ENCODE data around the gene SP140. TPM values are rescaled to one million over a fixed set of nuclear protein-coding genes. Genes with fewer than 3 reads are reported as not detected.

SP140 gene
- 10 to 100 TPM; 60.8 to 91.7 TPM for total RNA-seq

DNA sequence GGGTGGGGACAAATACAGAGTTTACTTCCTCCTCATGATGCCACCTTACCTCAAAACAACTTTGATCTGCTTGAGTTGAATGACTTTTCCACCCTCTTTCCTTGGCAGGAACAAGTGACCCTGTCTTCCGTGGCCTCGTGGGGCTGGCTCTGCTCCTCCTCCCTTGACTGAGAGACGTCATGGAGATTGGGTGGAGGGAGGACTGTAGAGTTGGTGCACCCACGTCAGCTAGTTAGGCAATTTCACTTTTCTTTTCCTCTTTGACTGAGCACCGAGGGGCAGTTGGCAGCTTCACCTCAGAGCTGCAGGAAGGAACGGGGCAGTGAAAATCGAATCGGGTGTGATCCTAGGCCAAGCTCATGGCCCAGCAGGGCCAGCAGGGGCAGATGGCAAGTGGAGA, at the start of gene SP140:
TSS of gene SP140 (plus strand) at position 251 of the 400 bp plus-strand sequence. CDS start at position 360, 109 bp downstream.
- H3K27ac Mint-ChIP-seq: peak within 1 kb of the TSS; percentile 97
- peaks cover 42% of the 10 kb centered on the region for H3K4me1 Mint-ChIP-seq
- no peaks in the 10 kb centered on the region for H3K9me3 Mint-ChIP-seq
- no peaks in the 10 kb centered on the region for H3K27me3 Mint-ChIP-seq
- H3K36me3 Mint-ChIP-seq (ENCODE audit: low read depth): peaks cover 48% of the 10 kb centered on the region
- peak within 1 kb of the TSS; percentile 96 for H3K4me3 Mint-ChIP-seq
- peak; percentile 94 for ATAC-seq (replicated peaks)

- Mint-ChIP-seq H3K36me3 (ENCODE audit: low read depth) (peaks cover 99% of the 10 kb centered on the region), H3K4me3 (no peak overlapping the region), H3K27me3 (no peaks in the 10 kb centered on the region), H3K9me3 (no peaks in the 10 kb centered on the region), H3K27ac (peak overlapping the region; percentile 60), H3K4me1 (no peaks in the 10 kb centered on the region)
- ATAC-seq (replicated peaks): no peak
Observed at GRCh38 chr2:230176996-230177395, 48.5 kb upstream of the SP140 start.

DNA sequence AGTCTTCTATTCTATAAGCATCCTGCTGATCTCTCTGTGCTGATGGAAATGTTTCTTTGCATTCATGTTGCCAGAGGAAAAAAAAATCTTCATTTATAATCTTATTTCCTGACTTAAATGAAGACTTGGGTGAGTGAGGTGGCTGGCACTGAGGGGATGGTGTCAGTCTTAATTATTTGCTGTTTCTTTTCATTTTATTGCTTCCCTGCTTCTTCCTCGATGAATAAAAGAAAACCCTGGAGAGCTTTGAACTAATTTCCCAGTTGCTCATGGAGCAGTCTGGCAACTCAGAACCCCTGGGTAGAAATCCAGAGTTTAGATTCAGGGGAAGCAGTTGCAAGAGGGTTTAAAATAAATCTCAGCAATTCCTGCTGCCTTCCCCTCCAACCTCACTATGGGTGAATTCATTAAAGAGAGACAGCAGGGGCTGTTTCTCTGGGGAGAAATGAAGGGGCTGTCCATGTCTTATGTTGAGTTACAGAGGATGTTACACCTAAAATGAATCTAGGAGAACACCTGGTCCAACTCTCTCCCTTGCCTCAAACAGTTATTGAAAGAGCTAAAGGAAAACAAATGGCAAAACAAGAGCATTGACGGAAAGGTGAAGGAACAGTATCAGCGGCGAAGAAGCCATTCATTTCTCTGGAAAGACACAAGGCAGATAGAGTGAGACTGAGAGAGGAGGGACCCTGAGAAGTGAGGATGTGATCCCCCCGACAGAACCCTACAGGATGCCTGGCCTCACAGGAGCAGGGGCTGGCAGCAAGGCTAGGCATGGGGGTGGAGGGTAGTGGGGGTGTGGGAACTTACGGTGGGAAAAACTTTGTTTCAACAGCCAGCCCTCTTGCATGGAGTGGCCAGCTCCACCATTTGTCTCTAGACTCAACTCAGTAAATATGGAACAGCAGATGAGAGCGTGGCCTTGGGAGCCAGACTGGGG, 46.7 kb upstream of the SP140 start:
- Mint-ChIP-seq H3K27me3 (no peaks in the 10 kb centered on the region), H3K9me3 (no peaks in the 10 kb centered on the region), H3K4me1 (no peaks in the 10 kb centered on the region), H3K36me3 (ENCODE audit: low read depth) (peaks cover 100% of the 10 kb centered on the region), H3K27ac (peak overlapping the region; percentile 60), H3K4me3 (no peak overlapping the region)
- ATAC-seq (replicated peaks): no peak

DNA sequence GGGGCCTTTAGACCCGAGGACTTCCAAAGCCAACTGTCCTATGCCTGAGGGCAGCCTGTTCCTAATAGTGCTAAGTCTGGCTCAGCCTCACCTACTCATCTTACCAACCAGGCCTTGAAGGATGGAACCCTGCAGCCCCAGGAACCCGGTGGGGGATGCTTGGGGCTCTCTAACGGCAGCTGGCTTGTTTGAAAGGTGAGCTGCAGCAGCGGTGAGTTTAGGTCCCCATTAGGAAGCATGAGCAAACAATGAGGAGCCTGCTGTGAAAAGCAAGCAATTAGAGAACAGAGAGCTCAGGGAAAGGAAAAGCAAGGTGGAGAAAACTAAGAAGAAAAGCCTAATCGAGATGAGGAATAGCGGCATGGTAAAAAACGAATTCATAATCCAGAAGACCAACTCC, 45.6 kb upstream of the SP140 start:
- ATAC-seq (replicated peaks): no peak
- Mint-ChIP-seq H3K4me1 (no peaks in the 10 kb centered on the region), H3K36me3 (ENCODE audit: low read depth) (peaks cover 100% of the 10 kb centered on the region), H3K9me3 (no peaks in the 10 kb centered on the region), H3K4me3 (no peak overlapping the region), H3K27ac (no peak overlapping the region), H3K27me3 (no peaks in the 10 kb centered on the region)

- Mint-ChIP-seq H3K4me1 (no peaks in the 10 kb centered on the region), H3K9me3 (no peaks in the 10 kb centered on the region), H3K36me3 (ENCODE audit: low read depth) (peaks cover 100% of the 10 kb centered on the region), H3K4me3 (no peak overlapping the region), H3K27me3 (no peaks in the 10 kb centered on the region), H3K27ac (peak overlapping the region; percentile 51)
- no peak for ATAC-seq (replicated peaks)
Observed at GRCh38 chr2:230181195-230181594, 44.3 kb upstream of the SP140 start.

DNA sequence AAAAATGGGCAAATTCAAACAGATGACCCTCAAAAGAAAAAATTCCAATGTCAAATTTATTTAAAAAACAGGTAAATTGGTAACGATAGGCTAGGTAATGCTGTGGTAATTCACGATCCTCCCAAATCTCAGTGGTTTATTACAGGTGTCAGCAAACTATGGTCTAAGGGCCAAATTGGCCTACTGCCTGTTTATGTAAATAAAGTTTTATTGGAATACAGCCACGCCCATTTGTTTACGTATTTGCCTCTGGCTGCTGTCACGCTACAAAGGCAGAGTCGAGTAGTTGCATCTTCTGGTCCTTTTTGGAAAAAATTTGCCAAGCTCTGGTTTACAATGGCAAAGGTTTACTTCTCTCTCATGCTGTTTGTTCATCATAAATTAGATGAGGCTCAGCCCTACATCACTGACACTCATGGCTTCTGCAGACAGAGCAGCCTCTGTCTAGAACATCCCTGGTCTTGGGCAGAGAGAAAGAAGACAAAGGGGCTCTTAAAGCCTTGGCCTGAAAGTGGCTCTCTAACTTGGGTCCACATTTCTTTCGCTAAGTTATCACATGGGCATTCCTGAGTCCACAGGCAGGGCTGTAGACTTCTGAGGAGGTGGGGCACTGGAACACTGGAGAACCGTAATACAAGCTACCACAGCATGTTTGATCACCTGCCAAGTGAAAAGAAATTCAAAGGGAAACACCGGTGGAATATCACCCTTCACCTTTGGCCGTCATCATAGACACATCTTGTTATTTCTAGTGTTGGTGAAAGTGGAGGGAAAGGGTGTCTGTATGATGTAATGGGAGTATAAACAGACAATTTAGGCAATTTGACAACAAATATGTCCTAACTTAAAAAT, 40.6 kb upstream of the SP140 start:
- H3K36me3 Mint-ChIP-seq (ENCODE audit: low read depth): peaks cover 83% of the 10 kb centered on the region
- peaks cover 3% of the 10 kb centered on the region for H3K9me3 Mint-ChIP-seq
- ATAC-seq (replicated peaks): no peak
- no peak overlapping the region for H3K4me3 Mint-ChIP-seq
- no peaks in the 10 kb centered on the region for H3K4me1 Mint-ChIP-seq
- H3K27me3 Mint-ChIP-seq: no peaks in the 10 kb centered on the region
- H3K27ac Mint-ChIP-seq: peak overlapping the region; percentile 14

- ATAC-seq (replicated peaks): peak; percentile 85
- peaks cover 32% of the 10 kb centered on the region for H3K4me1 Mint-ChIP-seq
- no peaks in the 10 kb centered on the region for H3K27me3 Mint-ChIP-seq
- peak overlapping the region; percentile 82 for H3K27ac Mint-ChIP-seq
- peaks cover 42% of the 10 kb centered on the region for H3K36me3 Mint-ChIP-seq (ENCODE audit: low read depth)
- H3K4me3 Mint-ChIP-seq: peak overlapping the region; percentile 53
- no peaks in the 10 kb centered on the region for H3K9me3 Mint-ChIP-seq
Observed at GRCh38 chr2:230202430-230203109, 23.0 kb upstream of the SP140 start.

- H3K4me1 Mint-ChIP-seq: peaks cover 32% of the 10 kb centered on the region
- peak; percentile 4 for ATAC-seq (replicated peaks)
- H3K9me3 Mint-ChIP-seq: no peaks in the 10 kb centered on the region
- peak overlapping the region; percentile 53 for H3K4me3 Mint-ChIP-seq
- H3K36me3 Mint-ChIP-seq (ENCODE audit: low read depth): peaks cover 35% of the 10 kb centered on the region
- peak overlapping the region; percentile 82 for H3K27ac Mint-ChIP-seq
- H3K27me3 Mint-ChIP-seq: no peaks in the 10 kb centered on the region
Observed at GRCh38 chr2:230203110-230203676, 22.3 kb upstream of the SP140 start.

DNA sequence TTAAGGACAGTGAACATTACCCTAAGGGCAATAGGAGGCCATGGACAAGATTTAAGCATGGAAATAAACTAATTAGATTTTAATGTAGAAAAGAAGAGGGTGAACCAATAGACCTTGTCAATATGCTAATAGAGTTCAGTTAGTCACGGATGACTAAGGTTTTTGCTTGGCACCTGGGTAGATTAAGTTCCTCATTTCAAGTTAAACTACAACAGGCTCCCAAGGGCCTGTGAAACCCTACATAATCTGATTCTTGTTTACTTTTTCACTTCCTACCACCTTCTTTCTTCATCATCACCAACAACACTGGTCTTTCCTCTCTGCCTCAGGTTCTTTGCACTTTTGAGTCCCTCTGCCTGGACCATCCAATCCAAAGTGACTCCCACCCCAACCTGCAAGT, 20.5 kb upstream of the SP140 start:
- Mint-ChIP-seq H3K9me3 (no peaks in the 10 kb centered on the region), H3K36me3 (ENCODE audit: low read depth) (peaks cover 17% of the 10 kb centered on the region), H3K27ac (peak overlapping the region; percentile 54), H3K4me3 (no peak overlapping the region), H3K27me3 (no peaks in the 10 kb centered on the region), H3K4me1 (peaks cover 32% of the 10 kb centered on the region)
- no peak for ATAC-seq (replicated peaks)

DNA sequence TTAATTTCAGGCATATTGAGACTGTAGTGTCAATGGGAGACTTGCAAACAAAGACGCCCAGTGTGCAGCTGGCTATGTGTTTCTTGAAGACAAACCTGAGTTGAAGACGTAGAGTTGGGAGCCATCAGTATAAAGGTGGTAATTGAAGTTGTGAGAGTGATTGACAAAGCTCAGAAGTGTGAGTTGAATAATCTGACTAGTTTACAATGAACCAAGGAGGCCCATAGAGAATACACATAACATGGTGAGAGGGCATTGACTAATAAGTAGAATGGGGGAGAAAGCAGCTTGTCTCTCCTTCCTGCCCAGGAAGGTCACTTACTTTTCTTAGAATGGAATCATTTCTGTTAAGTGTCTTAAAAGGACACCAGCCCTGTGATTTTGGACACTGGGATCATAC, 19.8 kb upstream of the SP140 start:
- Mint-ChIP-seq H3K9me3 (no peaks in the 10 kb centered on the region), H3K4me3 (peak overlapping the region; percentile 3), H3K4me1 (peaks cover 32% of the 10 kb centered on the region), H3K27ac (peak overlapping the region; percentile 54), H3K36me3 (ENCODE audit: low read depth) (peaks cover 10% of the 10 kb centered on the region), H3K27me3 (no peaks in the 10 kb centered on the region)
- peak; percentile 61 for ATAC-seq (replicated peaks)

- no peaks in the 10 kb centered on the region for H3K9me3 Mint-ChIP-seq
- ATAC-seq (replicated peaks): no peak
- peaks cover 23% of the 10 kb centered on the region for H3K4me1 Mint-ChIP-seq
- no peak overlapping the region for H3K4me3 Mint-ChIP-seq
- no peaks in the 10 kb centered on the region for H3K27me3 Mint-ChIP-seq
- H3K36me3 Mint-ChIP-seq (ENCODE audit: low read depth): no peaks in the 10 kb centered on the region
- no peak overlapping the region for H3K27ac Mint-ChIP-seq
Observed at GRCh38 chr2:230208576-230208975, 17.0 kb upstream of the SP140 start.

DNA sequence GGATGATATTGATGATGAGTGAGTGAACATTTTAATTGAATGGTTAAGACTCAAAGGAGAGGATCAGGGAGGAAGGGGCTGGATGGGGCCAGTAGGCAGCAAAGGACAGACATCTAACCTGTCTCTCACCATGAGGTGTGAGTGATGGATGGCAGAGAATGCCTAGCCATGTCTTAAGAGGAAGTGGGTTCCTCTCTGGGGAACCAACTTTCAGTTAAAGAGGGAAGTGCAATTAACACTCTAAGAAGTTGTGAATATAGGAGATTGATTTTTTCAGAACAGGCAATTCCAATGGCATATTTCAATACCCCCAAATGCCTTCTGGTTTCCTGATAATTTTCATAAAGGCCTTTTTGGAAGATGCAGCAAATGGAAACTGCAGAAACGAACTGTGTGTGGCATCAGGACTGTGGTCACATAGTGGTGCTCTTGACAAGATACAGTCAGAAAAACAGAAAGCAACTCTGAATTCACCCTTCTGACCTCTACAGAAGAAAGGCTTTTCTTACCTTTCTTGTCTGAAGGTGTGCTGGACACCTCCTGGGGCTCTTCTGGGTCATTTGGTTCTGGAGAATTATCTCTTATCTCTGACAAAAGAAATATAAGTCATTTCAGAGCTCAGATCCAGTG, 16.0 kb upstream of the SP140 start:
- H3K36me3 Mint-ChIP-seq (ENCODE audit: low read depth): no peaks in the 10 kb centered on the region
- peaks cover 28% of the 10 kb centered on the region for H3K4me1 Mint-ChIP-seq
- no peak overlapping the region for H3K27ac Mint-ChIP-seq
- ATAC-seq (replicated peaks): no peak
- H3K9me3 Mint-ChIP-seq: no peaks in the 10 kb centered on the region
- no peaks in the 10 kb centered on the region for H3K27me3 Mint-ChIP-seq
- no peak overlapping the region for H3K4me3 Mint-ChIP-seq

DNA sequence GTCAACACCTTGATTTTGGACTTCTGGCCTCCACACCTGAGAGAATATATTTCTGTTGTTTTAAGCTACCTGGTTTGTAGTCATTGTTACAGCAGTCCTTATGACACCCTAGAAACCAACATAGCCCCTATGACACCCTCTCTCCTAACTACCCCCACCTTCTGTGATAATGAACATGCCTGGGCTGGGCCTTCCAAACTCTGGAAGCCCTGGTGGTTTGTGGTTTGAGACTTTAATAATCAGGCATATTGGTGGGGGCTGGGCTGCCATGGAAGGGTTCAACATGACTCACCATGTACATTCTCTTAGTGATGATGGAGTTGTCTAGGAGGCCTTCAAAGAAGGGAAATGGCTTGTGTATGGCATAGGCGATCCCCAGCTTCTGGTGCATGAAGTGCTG, 9.0 kb upstream of the SP140 start:
- peak overlapping the region; percentile 8 for H3K4me3 Mint-ChIP-seq
- no peak for ATAC-seq (replicated peaks)
- no peaks in the 10 kb centered on the region for H3K9me3 Mint-ChIP-seq
- no peak overlapping the region for H3K27ac Mint-ChIP-seq
- peaks cover 8% of the 10 kb centered on the region for H3K36me3 Mint-ChIP-seq (ENCODE audit: low read depth)
- H3K27me3 Mint-ChIP-seq: no peaks in the 10 kb centered on the region
- peaks cover 34% of the 10 kb centered on the region for H3K4me1 Mint-ChIP-seq
